MM.1S (cell line): ENCODE data around the gene SHISA9.

ENCODE experiments used
- EZH2 ChIP-seq: fragments of 300-600 bp; sonication (generic); optimal IDR thresholded peaks from 2 replicates; pipeline ENCODE3; 2017; ENCODE audit warnings: low read depth, mild to moderate bottlenecking, antibody characterized with exemption, low read length, mixed read lengths
- TF ChIP-seq, protein P1 (sequence below): fragments of 300-600 bp; sonication (generic); IDR thresholded peaks from 2 replicates; pipeline ENCODE4 v1.5.1; 2016; ENCODE audit warnings: antibody characterized with exemption, low read length, mixed read lengths

DNA sequence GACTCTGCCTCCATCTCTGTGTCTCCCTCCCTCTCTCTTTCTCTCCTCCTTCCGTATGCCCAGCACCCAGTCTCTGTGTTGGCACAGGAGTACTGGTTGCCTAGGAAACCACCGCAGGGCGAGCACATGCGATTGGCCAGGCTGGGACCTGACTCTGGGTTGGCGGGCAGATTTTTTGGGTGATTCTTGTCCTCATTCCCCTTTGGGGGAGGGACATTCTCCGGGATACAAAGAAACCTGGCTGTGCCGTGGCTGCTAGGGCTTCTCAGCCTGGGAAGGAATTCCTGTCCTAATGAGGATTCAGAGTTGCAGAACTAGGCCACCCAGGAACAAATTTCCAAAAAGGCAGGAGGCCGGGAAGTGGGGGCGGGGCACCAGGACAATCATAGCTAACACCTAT is 168.9 kb downstream of the SHISA9 start:
- no peak for TF ChIP-seq EZH2
- TF ChIP-seq, protein P1, sequence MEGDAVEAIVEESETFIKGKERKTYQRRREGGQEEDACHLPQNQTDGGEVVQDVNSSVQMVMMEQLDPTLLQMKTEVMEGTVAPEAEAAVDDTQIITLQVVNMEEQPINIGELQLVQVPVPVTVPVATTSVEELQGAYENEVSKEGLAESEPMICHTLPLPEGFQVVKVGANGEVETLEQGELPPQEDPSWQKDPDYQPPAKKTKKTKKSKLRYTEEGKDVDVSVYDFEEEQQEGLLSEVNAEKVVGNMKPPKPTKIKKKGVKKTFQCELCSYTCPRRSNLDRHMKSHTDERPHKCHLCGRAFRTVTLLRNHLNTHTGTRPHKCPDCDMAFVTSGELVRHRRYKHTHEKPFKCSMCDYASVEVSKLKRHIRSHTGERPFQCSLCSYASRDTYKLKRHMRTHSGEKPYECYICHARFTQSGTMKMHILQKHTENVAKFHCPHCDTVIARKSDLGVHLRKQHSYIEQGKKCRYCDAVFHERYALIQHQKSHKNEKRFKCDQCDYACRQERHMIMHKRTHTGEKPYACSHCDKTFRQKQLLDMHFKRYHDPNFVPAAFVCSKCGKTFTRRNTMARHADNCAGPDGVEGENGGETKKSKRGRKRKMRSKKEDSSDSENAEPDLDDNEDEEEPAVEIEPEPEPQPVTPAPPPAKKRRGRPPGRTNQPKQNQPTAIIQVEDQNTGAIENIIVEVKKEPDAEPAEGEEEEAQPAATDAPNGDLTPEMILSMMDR: no peak
